HG03342 (cell line): ENCODE measurements around the gene MFSD6L.
"Not testable (repeated sequence)": the region's sequence is repeated elsewhere in the genome, so short reads cannot be mapped to it uniquely, and the experiment has no call there.

Experiments
- ATAC-seq: cut with Tn5 transposase; IDR thresholded peaks from one replicate; pipeline ENCODE4 v1.9.1; 2021; ENCODE audit warnings: mild to moderate bottlenecking, moderate library complexity; ENCODE audit not compliant: unreplicated experiment

The MFSD6L gene

GRCh38 chr17:8826808-8827435 lies 27.8 kb upstream of the MFSD6L start:
- no peak for ATAC-seq

- no peak for ATAC-seq
Observed at GRCh38 chr17:8825802-8826201, 26.6 kb upstream of the MFSD6L start.

- no peak for ATAC-seq
Observed at GRCh38 chr17:8823279-8823678, 24.1 kb upstream of the MFSD6L start.

DNA sequence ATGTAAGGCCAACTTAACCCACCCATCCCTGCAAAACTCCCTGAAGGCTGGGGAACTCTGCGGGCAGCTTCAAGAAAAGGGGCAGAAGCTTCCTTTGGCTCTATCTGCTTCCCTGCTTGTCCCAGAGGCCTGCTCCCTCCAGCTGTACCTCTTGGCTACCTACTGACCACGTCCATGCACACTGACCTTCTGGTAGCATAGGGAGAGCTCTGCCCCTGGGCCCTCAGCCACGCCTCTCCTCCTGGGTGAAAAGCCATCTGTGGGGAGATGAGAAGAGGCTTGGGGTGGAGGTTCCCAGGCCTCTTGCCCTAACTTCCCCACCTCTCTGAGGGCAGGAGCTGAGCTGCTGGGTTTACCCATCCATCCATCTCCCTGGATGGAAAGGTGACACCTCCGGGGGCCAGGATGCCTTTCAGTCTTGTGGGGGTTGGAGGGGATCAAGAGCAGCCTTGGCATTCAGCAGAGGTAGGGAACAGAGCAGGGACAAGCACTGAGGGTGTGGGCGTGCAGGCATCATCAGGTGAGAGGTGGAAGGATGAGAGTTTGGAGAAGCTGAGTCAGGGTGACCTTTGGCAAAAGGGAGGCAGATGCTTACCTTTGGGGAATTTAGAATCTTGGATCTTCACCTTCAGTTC lies 23.4 kb upstream of the MFSD6L start:
- no peak for ATAC-seq

DNA sequence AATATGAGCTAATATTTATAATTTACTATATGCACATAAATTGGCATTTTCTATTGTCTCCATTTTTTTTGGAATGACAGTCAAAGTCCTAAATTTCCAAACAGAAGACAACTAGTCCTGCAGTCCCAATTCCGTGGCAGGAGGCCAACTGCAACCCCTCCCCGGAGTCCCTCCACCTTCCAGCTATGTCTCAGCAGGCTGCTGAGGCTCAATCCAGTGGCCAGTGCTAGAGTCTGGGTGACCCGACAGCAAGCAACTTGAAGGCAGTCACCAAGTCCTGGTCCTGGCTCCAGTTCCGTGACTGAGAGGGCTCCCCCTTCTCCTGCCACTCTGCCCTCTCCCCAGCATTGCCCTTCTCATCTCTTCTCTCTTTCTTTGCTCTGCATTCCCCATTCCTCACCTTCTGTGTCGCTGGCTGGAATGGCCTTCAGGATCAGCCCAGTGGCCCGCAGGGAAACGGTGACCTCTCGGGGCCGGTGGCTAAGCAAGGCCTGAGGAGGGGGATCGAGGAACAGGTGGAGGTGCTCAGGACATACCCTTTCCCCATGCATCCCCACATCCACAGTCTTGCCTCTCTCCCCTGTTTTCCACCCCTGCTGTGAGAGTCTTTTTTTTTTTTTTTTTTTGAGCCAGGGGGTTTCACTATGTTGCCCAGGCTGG lies 22.4 kb upstream of the MFSD6L start:
- ATAC-seq, result no peak

GRCh38 chr17:8820311-8821010 lies 21.3 kb upstream of the MFSD6L start:
- ATAC-seq, result no peak

DNA sequence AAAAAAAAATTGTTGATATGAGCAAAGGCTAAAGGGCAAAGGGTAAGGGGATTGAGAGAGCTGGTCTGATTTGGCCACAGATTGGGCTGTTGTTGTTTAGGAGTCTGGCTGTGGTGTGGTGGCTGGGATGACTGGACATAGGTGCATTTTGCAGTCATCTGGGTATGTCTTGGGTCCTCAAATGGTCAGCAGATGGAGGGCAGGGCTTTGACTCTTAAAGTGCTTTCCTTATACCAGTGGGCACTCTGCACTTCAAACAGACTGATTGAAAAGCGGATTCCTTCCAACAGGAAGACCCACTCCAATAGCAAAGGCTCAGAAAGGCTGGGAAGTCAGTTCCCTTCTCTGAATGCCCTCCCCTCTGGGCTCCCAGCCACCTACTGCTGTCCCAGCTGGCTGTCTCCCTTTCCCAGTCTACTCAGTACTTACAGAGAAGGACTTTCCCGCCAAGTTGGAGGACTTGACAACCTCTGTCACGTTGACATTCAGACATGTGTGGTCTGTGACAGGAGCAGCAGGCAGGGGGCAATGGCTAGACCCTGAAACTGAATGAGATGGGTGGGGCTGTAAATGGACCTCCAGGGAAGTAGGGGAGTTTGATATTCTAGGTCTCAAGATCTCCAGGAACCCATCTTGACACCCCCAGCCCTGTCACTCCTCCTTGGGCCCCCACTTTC lies 19.6 kb upstream of the MFSD6L start:
- no peak for ATAC-seq

- no peak for ATAC-seq
Observed at GRCh38 chr17:8818047-8818446, 18.9 kb upstream of the MFSD6L start.

GRCh38 chr17:8806926-8807550 lies 7.9 kb upstream of the MFSD6L start:
- peak; percentile 92 for ATAC-seq

- ATAC-seq, result no peak
Observed at GRCh38 chr17:8806253-8806925, 7.2 kb upstream of the MFSD6L start.

DNA sequence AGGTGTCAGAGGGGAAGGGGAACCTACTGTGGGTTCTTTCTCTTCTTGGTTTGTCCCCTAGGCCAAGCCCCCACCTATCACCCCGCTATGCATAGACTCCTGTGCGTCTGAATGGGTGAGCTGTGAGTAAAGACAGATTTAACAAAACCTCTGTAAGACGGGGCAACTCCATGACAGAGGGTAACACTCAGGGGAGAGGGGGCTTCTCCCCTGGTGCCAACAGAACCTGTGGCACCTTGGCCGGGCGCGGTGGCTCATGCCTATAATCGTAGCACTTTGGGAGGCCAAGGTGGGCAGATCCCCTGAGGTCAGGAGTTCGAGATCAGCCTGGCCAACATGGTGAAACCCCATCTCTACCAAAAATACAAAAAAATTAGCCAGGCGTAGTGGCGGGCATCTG lies 6.2 kb upstream of the MFSD6L start:
- ATAC-seq, result not testable (repeated sequence)

- no peak for ATAC-seq
Observed at GRCh38 chr17:8803531-8804420, 4.6 kb upstream of the MFSD6L start.

GRCh38 chr17:8801135-8801840 lies 2.1 kb upstream of the MFSD6L start:
- ATAC-seq, result no peak

- no peak for ATAC-seq
Observed at GRCh38 chr17:8800656-8801055, 1.5 kb upstream of the MFSD6L start.

DNA sequence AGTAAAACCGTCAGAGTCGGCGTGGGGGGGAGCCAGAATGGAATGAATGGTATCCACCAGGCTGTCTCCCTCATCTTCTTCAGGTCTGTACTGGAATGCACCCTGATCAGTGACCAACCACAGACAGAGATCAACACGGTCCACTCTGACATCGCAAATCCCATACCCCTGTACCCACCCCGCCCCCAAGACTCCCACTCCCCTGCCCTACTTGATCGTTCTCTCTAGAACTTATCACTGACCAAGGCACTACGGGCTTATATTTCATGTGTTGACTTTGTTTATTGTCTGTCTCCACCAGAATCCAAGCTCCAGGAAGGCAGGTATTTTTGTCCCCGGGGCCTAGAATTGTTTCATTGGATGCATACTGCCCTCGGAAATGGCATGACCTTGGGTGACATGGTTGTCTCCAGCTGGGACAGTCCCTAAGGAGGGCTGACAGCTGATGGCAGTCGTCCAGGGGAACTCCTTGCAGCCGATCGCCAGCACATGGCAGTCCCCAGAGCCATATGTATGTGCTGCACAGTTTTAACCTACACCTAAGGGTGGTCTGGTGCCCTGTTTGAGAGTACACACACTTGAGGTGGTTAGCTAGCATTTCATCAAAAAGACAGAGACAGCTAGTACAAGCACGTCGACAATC lies 526 bp upstream of the MFSD6L start:
- ATAC-seq, result no peak

- no peak for ATAC-seq
Observed at GRCh38 chr17:8798176-8798845, 854 bp downstream of the MFSD6L start.

DNA sequence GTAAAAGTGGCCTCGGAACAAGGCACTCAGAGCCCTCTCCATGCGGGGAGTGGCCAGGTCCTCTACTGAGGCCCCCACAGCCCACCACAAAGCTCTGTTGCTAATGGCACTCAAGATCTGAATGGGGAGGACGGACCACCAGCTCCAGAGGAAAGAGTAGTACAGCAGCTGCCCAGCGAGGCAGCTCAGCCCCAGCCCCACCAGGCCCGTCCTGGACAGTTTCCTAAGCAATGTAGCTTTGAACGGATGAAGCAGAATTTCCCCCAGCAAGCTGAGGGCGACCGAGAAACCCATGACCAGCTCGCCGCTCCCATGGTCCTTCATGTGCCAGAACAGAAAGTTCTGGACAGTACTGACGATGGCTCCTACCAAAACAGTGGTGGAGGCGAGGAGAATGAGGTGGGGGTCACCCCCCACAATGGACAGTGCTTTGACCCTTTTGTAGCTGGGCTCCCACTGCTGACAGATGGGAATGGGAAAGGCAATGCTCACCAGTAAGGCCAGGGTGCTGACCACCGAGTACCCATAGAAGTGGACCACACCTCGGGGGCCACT lies 1.5 kb downstream of the MFSD6L start:
- ATAC-seq, result no peak
